MM.1S (cell line): Measurements from ENCODE around the gene UTF1.
A peak's percentile ranks its signal among the peaks of the same experiment; 100 is the strongest.

Experiments used
- DNase-seq: peaks from one replicate; pipeline ENCODE4 v3.0.0-alpha.2; 2015
- H2AFZ ChIP-seq: fragments of 300-600 bp; sonication (generic); 2 replicates; pipeline ENCODE4 v1.6.0; 2016; ENCODE audit warnings: antibody characterized with exemption, low read length
- H3F3A ChIP-seq: fragments of 300-600 bp; sonication (generic); 2 replicates; pipeline ENCODE4 v1.6.1; 2016; ENCODE audit warnings: mild to moderate bottlenecking, antibody characterized with exemption, low read length, moderate library complexity, mixed read lengths; ENCODE audit not compliant: insufficient read depth
- H3K27ac ChIP-seq: fragments of 300-600 bp; sonication (generic); 2 replicates; pipeline ENCODE4 v1.5.1; 2016; ENCODE audit warnings: mild to moderate bottlenecking, low read length
- H3K27me3 ChIP-seq: fragments of 300-600 bp; sonication (generic); replicated peaks from 2 replicates; pipeline ENCODE4 v1.6.0; 2016; ENCODE audit warnings: low read length; ENCODE audit not compliant: insufficient read depth
- H3K36me3 ChIP-seq: fragments of 300-600 bp; sonication (generic); replicated peaks from 2 replicates; pipeline ENCODE4 v1.6.1; 2016; ENCODE audit warnings: mild to moderate bottlenecking, low read length, mixed read lengths; ENCODE audit not compliant: insufficient read depth
- H3K4me1 ChIP-seq: fragments of 300-600 bp; sonication (generic); 2 replicates; pipeline ENCODE4 v1.6.1; 2016; ENCODE audit warnings: low read length, mixed read lengths
- H3K4me2 ChIP-seq: fragments of 300-600 bp; sonication (generic); 2 replicates; pipeline ENCODE4 v1.6.0; 2016; ENCODE audit warnings: low read depth, low read length
- H3K4me3 ChIP-seq: fragments of 300-600 bp; sonication (generic); 2 replicates; pipeline ENCODE4 v1.5.1; 2016; ENCODE audit warnings: low read length, mixed read lengths
- H3K79me2 ChIP-seq: fragments of 300-600 bp; sonication (generic); 2 replicates; pipeline ENCODE4 v1.6.1; 2016; ENCODE audit warnings: mixed run types, low read length, mixed read lengths
- H3K9ac ChIP-seq: fragments of 300-600 bp; sonication (generic); 2 replicates; pipeline ENCODE4 v1.6.1; 2016; ENCODE audit warnings: low read length, mixed read lengths
- H3K9me2 ChIP-seq: fragments of 300-600 bp; sonication (generic); replicated peaks from 2 replicates; pipeline ENCODE4 v1.6.1; 2016; ENCODE audit warnings: mild to moderate bottlenecking, low read length, mixed read lengths; ENCODE audit not compliant: insufficient read depth
- H3K9me3 ChIP-seq: fragments of 300-600 bp; sonication (generic); replicated peaks from 2 replicates; pipeline ENCODE4 v1.6.1; 2016; ENCODE audit warnings: mild to moderate bottlenecking, low read length, mixed read lengths; ENCODE audit not compliant: insufficient read depth
- H4K20me1 ChIP-seq: fragments of 300-600 bp; sonication (generic); 2 replicates; pipeline ENCODE4 v1.6.1; 2016; ENCODE audit warnings: mild to moderate bottlenecking, low read length, moderate library complexity, mixed read lengths; ENCODE audit not compliant: insufficient read depth
- EZH2 ChIP-seq: fragments of 300-600 bp; sonication (generic); optimal IDR thresholded peaks from 2 replicates; pipeline ENCODE3; 2017; ENCODE audit warnings: low read depth, mild to moderate bottlenecking, antibody characterized with exemption, low read length, mixed read lengths
- EZH2phosphoT487 ChIP-seq: fragments of 300-600 bp; sonication (generic); IDR thresholded peaks from 2 replicates; pipeline ENCODE4 v1.6.1; 2018; ENCODE audit warnings: antibody characterized with exemption, low read length
- TF ChIP-seq, protein P1 (sequence below): fragments of 300-600 bp; sonication (generic); IDR thresholded peaks from 2 replicates; pipeline ENCODE4 v1.5.1; 2016; ENCODE audit warnings: antibody characterized with exemption, low read length, mixed read lengths

The UTF1 gene

DNA sequence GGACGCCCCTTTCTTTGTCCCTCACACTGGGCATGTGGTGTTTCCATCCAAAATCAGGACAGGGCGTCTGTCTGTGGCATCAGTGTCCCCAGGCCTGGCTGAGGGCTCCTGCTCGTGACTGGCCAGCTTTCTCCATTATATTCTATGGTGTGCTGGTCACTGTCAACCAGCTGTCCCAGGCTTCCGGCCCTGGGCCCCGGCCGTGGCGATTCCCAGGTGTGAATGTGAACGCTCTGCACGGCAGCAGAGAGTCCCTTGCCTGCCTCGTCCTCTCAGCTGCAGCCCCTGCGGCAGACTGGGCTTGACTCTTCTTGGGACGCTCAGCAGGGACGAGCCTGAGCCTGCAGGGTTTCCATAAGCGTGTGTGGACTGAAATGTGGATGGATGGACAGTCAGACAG, 5.9 kb upstream of the UTF1 start:
- no peak overlapping the region for H3K9ac ChIP-seq
- peaks cover 54% of the 10 kb centered on the region for H3K27me3 ChIP-seq
- H3K4me3 ChIP-seq = no peak overlapping the region
- no peaks in the 10 kb centered on the region for H3K79me2 ChIP-seq
- TF ChIP-seq EZH2phosphoT487 (no peak), EZH2 (no peak)
- TF ChIP-seq, protein P1, sequence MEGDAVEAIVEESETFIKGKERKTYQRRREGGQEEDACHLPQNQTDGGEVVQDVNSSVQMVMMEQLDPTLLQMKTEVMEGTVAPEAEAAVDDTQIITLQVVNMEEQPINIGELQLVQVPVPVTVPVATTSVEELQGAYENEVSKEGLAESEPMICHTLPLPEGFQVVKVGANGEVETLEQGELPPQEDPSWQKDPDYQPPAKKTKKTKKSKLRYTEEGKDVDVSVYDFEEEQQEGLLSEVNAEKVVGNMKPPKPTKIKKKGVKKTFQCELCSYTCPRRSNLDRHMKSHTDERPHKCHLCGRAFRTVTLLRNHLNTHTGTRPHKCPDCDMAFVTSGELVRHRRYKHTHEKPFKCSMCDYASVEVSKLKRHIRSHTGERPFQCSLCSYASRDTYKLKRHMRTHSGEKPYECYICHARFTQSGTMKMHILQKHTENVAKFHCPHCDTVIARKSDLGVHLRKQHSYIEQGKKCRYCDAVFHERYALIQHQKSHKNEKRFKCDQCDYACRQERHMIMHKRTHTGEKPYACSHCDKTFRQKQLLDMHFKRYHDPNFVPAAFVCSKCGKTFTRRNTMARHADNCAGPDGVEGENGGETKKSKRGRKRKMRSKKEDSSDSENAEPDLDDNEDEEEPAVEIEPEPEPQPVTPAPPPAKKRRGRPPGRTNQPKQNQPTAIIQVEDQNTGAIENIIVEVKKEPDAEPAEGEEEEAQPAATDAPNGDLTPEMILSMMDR = no peak
- no peaks in the 10 kb centered on the region for H3F3A ChIP-seq
- H3K36me3 ChIP-seq = no peaks in the 10 kb centered on the region
- no peak for DNase-seq
- no peaks in the 10 kb centered on the region for H3K9me3 ChIP-seq
- H3K27ac ChIP-seq = no peak overlapping the region
- H3K4me1 ChIP-seq = no peaks in the 10 kb centered on the region
- H2AFZ ChIP-seq = no peak overlapping the region
- no peaks in the 10 kb centered on the region for H3K9me2 ChIP-seq
- no peak overlapping the region for H3K4me2 ChIP-seq
- H4K20me1 ChIP-seq = no peaks in the 10 kb centered on the region

DNA sequence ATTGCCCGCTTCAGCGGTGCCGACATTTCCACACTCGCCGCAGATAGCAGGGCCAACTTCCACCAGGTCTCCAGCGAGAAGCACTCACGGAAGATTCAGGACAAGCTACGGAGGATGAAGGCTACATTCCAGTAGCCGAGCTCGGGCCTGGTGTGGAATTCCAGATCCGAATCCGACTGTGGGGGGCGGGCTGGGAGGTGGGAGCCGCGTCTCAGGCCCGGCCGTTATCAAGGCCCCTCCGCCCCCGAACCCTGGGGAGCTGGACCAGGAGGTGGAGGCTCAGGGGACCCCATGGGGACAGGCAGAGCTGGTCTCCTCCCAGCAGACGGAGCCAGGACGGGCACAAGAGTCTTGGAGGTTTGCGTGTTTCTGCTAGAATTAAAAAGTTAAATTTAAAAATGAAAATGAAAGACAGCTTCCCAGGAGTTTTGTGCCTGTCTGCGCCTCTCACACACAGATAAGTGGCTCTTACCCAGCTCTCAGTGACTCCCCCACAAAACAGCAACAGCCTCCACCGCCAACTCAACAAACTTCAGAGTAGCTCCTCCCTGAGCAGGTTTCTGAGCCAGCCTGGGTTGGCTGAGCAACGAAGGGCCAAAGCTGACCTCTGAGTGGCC, 5.2 kb upstream of the UTF1 start:
- TF ChIP-seq EZH2 (no peak), EZH2phosphoT487 (no peak)
- TF ChIP-seq, protein P1 = no peak
- Histone ChIP-seq H3K27ac (no peak overlapping the region), H3K27me3 (peaks cover 53% of the 10 kb centered on the region), H3K36me3 (no peaks in the 10 kb centered on the region), H2AFZ (peak overlapping the region; percentile 46; the same call in 1 of the 2 replicates), H3K9me2 (no peaks in the 10 kb centered on the region), H4K20me1 (no peaks in the 10 kb centered on the region), H3K4me1 (no peaks in the 10 kb centered on the region), H3K9ac (no peak overlapping the region), H3K4me3 (peak overlapping the region; percentile 41), H3K79me2 (no peaks in the 10 kb centered on the region), H3K4me2 (peak overlapping the region; percentile 61), H3F3A (no peaks in the 10 kb centered on the region), H3K9me3 (no peaks in the 10 kb centered on the region)
- no peak for DNase-seq

DNA sequence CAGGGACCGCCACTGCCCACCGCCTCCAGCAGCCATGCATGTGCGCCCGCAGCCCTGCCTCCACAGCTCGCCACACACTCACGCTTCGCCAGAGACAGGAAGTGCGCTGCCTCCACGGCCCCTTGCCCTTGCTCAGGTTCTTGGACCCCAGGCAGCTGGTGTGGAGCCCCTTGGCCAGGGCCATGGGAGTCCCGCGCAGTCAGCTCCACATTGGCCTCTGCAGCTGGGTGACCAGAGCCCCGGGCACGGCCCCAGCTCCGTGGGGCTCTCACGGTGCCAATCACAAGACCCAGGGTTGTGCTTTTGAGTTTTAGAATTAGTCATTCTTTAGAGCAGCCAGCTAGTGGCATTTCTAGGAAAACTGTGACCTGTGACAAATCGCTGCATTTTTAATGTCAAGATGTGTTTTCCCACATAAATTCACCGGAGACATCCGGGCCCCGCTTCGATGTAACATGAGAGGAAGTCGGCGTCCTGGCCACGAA, 4.3 kb upstream of the UTF1 start:
- Histone ChIP-seq H3F3A (no peaks in the 10 kb centered on the region), H3K4me1 (no peaks in the 10 kb centered on the region), H3K9ac (no peak overlapping the region), H3K4me2 (peak overlapping the region; percentile 61; the same call in 1 of the 2 replicates), H3K4me3 (no peak overlapping the region), H3K36me3 (no peaks in the 10 kb centered on the region), H3K27ac (no peak overlapping the region), H3K79me2 (no peaks in the 10 kb centered on the region), H3K9me3 (no peaks in the 10 kb centered on the region), H2AFZ (no peak overlapping the region), H4K20me1 (no peaks in the 10 kb centered on the region), H3K9me2 (no peaks in the 10 kb centered on the region), H3K27me3 (peaks cover 53% of the 10 kb centered on the region)
- no peak for DNase-seq
- TF ChIP-seq EZH2phosphoT487 = no peak
- no peak for TF ChIP-seq EZH2
- TF ChIP-seq, protein P1 = no peak
